Endothelial cell of umbilical vein (primary cell): ENCODE results near the gene FBH1.

ENCODE experiments used
- EZH2 ChIP-seq: IDR thresholded peaks from 2 replicates; pipeline ENCODE4 v1.6.1; 2012; ENCODE audit warnings: borderline replicate concordance, low read depth, mild to moderate bottlenecking, moderate library complexity, low read length, inconsistent platforms; ENCODE audit not compliant: severe bottlenecking
- MYC ChIP-seq: IDR thresholded peaks from one replicate; pipeline ENCODE4 v1.6.1; 2011; ENCODE audit warnings: mild to moderate bottlenecking, low read depth, low read length
- POLR2A ChIP-seq: IDR thresholded peaks from 2 replicates; pipeline ENCODE4 v1.6.1; 2012; ENCODE audit warnings: low read depth, mild to moderate bottlenecking, control low read depth, low read length
- POLR2AphosphoS5 ChIP-seq: IDR thresholded peaks from 2 replicates; pipeline ENCODE4 v1.6.1; 2012; ENCODE audit warnings: low read depth, mild to moderate bottlenecking, control low read depth, low read length, moderate library complexity; ENCODE audit not compliant: insufficient read depth
- TF ChIP-seq, protein P1 (sequence below), 2 donors: IDR thresholded peaks; 1 replicate in 1 of 2; 2 replicates in 1 of 2; pipeline ENCODE4 v1.5.1; 2011; ENCODE audit warnings: low read length in 2 of 2, mild to moderate bottlenecking in 2 of 2, moderate library complexity in 2 of 2, control low read depth in 1 of 2, inconsistent platforms in 1 of 2, low read depth in 1 of 2; ENCODE audit not compliant: insufficient read depth in 1 of 2; ENCODE audit errors: extremely low read depth in 1 of 2

- no peak for TF ChIP-seq POLR2AphosphoS5
- TF ChIP-seq, protein P1, sequence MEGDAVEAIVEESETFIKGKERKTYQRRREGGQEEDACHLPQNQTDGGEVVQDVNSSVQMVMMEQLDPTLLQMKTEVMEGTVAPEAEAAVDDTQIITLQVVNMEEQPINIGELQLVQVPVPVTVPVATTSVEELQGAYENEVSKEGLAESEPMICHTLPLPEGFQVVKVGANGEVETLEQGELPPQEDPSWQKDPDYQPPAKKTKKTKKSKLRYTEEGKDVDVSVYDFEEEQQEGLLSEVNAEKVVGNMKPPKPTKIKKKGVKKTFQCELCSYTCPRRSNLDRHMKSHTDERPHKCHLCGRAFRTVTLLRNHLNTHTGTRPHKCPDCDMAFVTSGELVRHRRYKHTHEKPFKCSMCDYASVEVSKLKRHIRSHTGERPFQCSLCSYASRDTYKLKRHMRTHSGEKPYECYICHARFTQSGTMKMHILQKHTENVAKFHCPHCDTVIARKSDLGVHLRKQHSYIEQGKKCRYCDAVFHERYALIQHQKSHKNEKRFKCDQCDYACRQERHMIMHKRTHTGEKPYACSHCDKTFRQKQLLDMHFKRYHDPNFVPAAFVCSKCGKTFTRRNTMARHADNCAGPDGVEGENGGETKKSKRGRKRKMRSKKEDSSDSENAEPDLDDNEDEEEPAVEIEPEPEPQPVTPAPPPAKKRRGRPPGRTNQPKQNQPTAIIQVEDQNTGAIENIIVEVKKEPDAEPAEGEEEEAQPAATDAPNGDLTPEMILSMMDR (IDR thresholded peaks at IDR 0.05; ENCODE audit: extremely low read depth in 1 of 2, insufficient read depth in 1 of 2, low read depth in 1 of 2, low read length in 2 of 2) = no peak
- no peak for TF ChIP-seq POLR2A
- no peak for TF ChIP-seq EZH2
- TF ChIP-seq MYC = no peak
Observed at GRCh38 chr10:5964736-5965135, 74.7 kb downstream of the FBH1 start.
